Activated CD8-positive, alpha-beta T cell treated with anti-CD3 and anti-CD28 coated beads for 36 hours (primary cell): ENCODE data around the gene KCTD11. TPM values are rescaled to one million over a fixed set of nuclear protein-coding genes. Genes with fewer than 3 reads are reported as not detected.

ENCODE experiments used
- ATAC-seq: fragments of 200-7000 bp; cut with Tn5 transposase; one replicate; pipeline ENCODE4 v1.10.0; 2021; ENCODE audit warnings: mild to moderate bottlenecking, moderate library complexity
- CTCF ChIA-PET: fragments of 350-600 bp; sonication (Branson Sonifier 250); formaldehyde crosslinking; loops from one replicate; lab custom pipeline; 2021; ENCODE audit warnings: antibody characterized with exemption; lab: Charles Lee
- POLR2A ChIA-PET: fragments of 350-600 bp; sonication (Branson Sonifier 250); formaldehyde crosslinking; loops from one replicate; lab custom pipeline; 2021; ENCODE audit warnings: antibody characterized with exemption; lab: Charles Lee
- DNase-seq: peaks from one replicate; pipeline ENCODE4 v3.0.0-alpha.2; 2020
- H3K27ac Mint-ChIP-seq: one replicate; pipeline ENCODE4 v1.8.0; 2021; ENCODE audit warnings: mild to moderate bottlenecking, mixed read lengths
- H3K27me3 Mint-ChIP-seq: one replicate; pipeline ENCODE4 v1.8.0; 2021; ENCODE audit warnings: mixed read lengths
- H3K36me3 Mint-ChIP-seq: one replicate; pipeline ENCODE4 v1.8.0; 2021; ENCODE audit warnings: low read depth, mixed read lengths
- H3K4me1 Mint-ChIP-seq: one replicate; pipeline ENCODE4 v1.8.0; 2021; ENCODE audit warnings: low read depth, mixed read lengths
- H3K4me3 Mint-ChIP-seq: one replicate; pipeline ENCODE4 v1.8.0; 2021; ENCODE audit warnings: mild to moderate bottlenecking, moderate library complexity, mixed read lengths
- H3K9me3 Mint-ChIP-seq: one replicate; pipeline ENCODE4 v1.8.0; 2021; ENCODE audit warnings: mixed read lengths
- intact Hi-C: fragments of 100-400 bp; cut with micrococcal nuclease; formaldehyde crosslinking; loops from one replicate; pipeline ENCODE4 v1.10.0; 2022
- total RNA-seq, 2 experiments: library from RNA; stranded (reverse); gene quantifications; one replicate each; pipeline ENCODE4 v1.2.3, GENCODE V29; 2021
- TF ChIP-seq, protein P1 (sequence below): fragments of 200-600 bp; IDR thresholded peaks from one replicate; pipeline ENCODE4 v1.8.0; 2022; ENCODE audit warnings: antibody characterized with exemption, mild to moderate bottlenecking

The KCTD11 gene
- total RNA-seq, 2 experiments from 2014 or later: 11.0 to 11.2 TPM

DNA sequence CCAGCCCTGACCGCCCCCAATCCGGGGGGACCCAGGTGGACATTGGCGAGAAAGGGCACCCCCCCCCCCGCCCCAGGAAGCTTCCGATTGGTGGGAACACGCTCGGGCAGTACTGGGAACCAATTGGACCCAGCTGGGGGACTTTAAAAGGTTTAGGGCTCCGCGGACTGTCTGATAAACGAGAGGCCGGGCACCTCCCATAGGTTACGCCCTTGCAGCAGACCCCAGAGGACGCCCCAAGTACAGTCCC, 51.7 kb downstream of the KCTD11 start:
- TF ChIP-seq, protein P1, sequence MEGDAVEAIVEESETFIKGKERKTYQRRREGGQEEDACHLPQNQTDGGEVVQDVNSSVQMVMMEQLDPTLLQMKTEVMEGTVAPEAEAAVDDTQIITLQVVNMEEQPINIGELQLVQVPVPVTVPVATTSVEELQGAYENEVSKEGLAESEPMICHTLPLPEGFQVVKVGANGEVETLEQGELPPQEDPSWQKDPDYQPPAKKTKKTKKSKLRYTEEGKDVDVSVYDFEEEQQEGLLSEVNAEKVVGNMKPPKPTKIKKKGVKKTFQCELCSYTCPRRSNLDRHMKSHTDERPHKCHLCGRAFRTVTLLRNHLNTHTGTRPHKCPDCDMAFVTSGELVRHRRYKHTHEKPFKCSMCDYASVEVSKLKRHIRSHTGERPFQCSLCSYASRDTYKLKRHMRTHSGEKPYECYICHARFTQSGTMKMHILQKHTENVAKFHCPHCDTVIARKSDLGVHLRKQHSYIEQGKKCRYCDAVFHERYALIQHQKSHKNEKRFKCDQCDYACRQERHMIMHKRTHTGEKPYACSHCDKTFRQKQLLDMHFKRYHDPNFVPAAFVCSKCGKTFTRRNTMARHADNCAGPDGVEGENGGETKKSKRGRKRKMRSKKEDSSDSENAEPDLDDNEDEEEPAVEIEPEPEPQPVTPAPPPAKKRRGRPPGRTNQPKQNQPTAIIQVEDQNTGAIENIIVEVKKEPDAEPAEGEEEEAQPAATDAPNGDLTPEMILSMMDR: no peak

DNA sequence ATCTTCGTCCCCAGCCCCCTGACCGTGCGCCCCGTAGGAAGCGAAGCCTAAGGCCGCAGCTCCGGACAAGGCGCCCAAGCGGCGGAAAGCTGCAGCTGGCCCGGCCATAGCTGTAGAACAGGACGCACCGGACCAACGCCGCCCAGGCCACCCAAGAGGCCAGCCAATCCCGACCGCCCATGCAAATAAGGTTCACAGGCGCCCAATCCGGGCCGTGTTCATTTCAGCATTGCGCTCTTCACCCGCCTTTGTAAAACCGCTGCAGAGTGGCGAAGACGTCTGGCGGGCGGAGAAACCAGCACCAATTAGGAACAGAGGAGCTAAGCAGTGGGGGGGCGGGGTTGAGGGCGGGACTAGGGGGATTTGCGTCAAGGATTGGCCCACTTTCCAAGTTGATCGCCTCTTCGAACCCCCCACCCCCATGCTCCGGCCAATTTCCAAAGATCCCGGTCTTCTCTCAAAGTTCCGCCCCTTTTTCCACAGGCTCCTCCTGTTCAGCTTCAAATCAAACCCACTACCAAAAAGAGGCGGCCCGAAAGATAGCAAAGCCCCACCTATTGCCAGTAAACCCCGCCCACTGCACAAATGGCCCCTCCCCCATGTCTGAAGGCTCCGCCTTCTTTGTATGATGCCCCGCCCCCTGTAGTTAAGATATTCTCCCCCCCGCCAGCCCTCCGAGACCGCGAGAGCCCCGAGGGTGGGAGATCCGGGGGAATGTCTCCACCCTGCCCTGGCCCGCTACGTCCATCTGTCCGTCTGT, 52.2 kb downstream of the KCTD11 start, which contains the start of gene TMEM256:
Gene TMEM256 (minus strand): TSS at position 121 of the 760 bp plus-strand sequence. CDS start 13 bp downstream, at position 108.
- Mint-ChIP-seq H3K4me3 (peak within 1 kb of the TSS; percentile 95), H3K36me3 (peaks cover 3% of the 10 kb centered on the region), H3K4me1 (peaks cover 14% of the 10 kb centered on the region), H3K27ac (peak within 1 kb of the TSS; percentile 98), H3K27me3 (peaks cover 2% of the 10 kb centered on the region), H3K9me3 (no peaks in the 10 kb centered on the region)
- peak; percentile 90 for ATAC-seq
- POLR2A ChIA-PET: interaction anchor here (0.6 to 2.7 kb wide), 12 partner anchors 10 to 357 kb away, joined by 3 to 10 read pairs (median 4); partner anchors contain the start of genes NEURL4, PLSCR3 and TMEM95
- TF ChIP-seq, protein P1: no peak
- intact Hi-C loops: loop anchor here (1.0 kb wide), 1 partner anchor 31 kb away; the partner anchor contains the start of gene TMEM102
- CTCF ChIA-PET: interaction anchor here (0.7 to 4.1 kb wide), 5 partner anchors 10 to 157 kb away, joined by 3 to 27 read pairs (median 7); partner anchors contain the start of genes PLSCR3, SENP3 and TMEM102
- DNase-seq: peak; percentile 99

More for the DNA sequence above, 51.7 kb downstream of the KCTD11 start:
- ChIA-PET CTCF (interaction anchor here (0.8 to 4.1 kb wide), 5 partner anchors 9 to 211 kb away, joined by 3 to 27 read pairs (median 7); partner anchors contain the start of genes FXR2, NEURL4, PLSCR3 and SENP3), POLR2A (interaction anchor here (0.6 to 2.7 kb wide), 13 partner anchors 8 to 357 kb away, joined by 3 to 10 read pairs (median 3); partner anchors contain the start of genes NEURL4, PLSCR3 and TMEM95)
- Mint-ChIP-seq H3K27ac (peak overlapping the region; percentile 98), H3K36me3 (peaks cover 3% of the 10 kb centered on the region), H3K4me3 (peak overlapping the region; percentile 95), H3K27me3 (peaks cover 2% of the 10 kb centered on the region), H3K9me3 (no peaks in the 10 kb centered on the region), H3K4me1 (peaks cover 11% of the 10 kb centered on the region)
- intact Hi-C loops: no loop called here
- ATAC-seq (no peak), DNase-seq (no peak)

Other genes with a start within 250 kb of the KCTD11 start
- not detected for gene ASGR2, start 237.3 kb upstream of the KCTD11 start, total RNA-seq
- gene ASGR1, start 172.8 kb upstream of the KCTD11 start, total RNA-seq: 1 to 10 TPM; 2.6 to 3.9 TPM
- 1 to 10 TPM; 9.5 to 9.7 TPM for gene DLG4, start 132.3 kb upstream of the KCTD11 start, total RNA-seq
- gene ACADVL, start 132.2 kb upstream of the KCTD11 start, total RNA-seq: 100 to 1,000 TPM; 288 to 291 TPM
- gene DVL2, start 117.6 kb upstream of the KCTD11 start, total RNA-seq: 10 to 100 TPM; 50.0 to 53.6 TPM
- 10 to 100 TPM; 17.8 to 24.4 TPM for gene PHF23, start 112.7 kb upstream of the KCTD11 start, total RNA-seq
- 100 to 1,000 TPM; 104 to 118 TPM for gene GABARAP, start 109.7 kb upstream of the KCTD11 start, total RNA-seq
- 100 to 1,000 TPM; 159 to 160 TPM for gene CTDNEP1, start 100.4 kb upstream of the KCTD11 start, total RNA-seq
- gene ELP5, start 99.9 kb upstream of the KCTD11 start, total RNA-seq: 10 to 100 TPM; 80.2 to 85.4 TPM
- gene CLDN7, start 89.7 kb upstream of the KCTD11 start, total RNA-seq: 1 to 10 TPM; 1.5 to 1.7 TPM
- gene SLC2A4, start 70.4 kb upstream of the KCTD11 start, total RNA-seq: under 1 TPM; 0.07 to 0.25 TPM
- gene YBX2, start 57.5 kb upstream of the KCTD11 start, total RNA-seq: under 1 TPM; 0.56 to 0.83 TPM
- gene EIF5A, start 44.5 kb upstream of the KCTD11 start, total RNA-seq: 1,000 to 10,000 TPM; 1,064 TPM
- gene GPS2, start 36.8 kb upstream of the KCTD11 start, total RNA-seq: 10 to 100 TPM; 31.8 to 36.8 TPM
- gene NEURL4, start 22.8 kb upstream of the KCTD11 start, total RNA-seq: 10 to 100 TPM; 36.2 to 40.4 TPM
- gene ACAP1, start 15.6 kb upstream of the KCTD11 start, total RNA-seq: 100 to 1,000 TPM; 309 to 342 TPM
- gene TMEM95, start 3.0 kb downstream of the KCTD11 start, total RNA-seq: not detected
- gene TNK1, start 28.9 kb downstream of the KCTD11 start, total RNA-seq: 1 to 10 TPM; 6.8 to 6.9 TPM
- 10 to 100 TPM; 62.6 to 71.1 TPM for gene PLSCR3, start 42.4 kb downstream of the KCTD11 start, total RNA-seq
- gene TMEM256, start 51.9 kb downstream of the KCTD11 start, total RNA-seq: 10 to 100 TPM; 55.8 to 60.6 TPM
- gene NLGN2, start 55.7 kb downstream of the KCTD11 start, total RNA-seq: 10 to 100 TPM in 1 of 2 experiments, 1 to 10 TPM in 1; 9.4 to 10.9 TPM
- under 1 TPM in 1 of 2 experiments, not detected in 1; 0.36 TPM for gene SPEM1, start 68.2 kb downstream of the KCTD11 start, total RNA-seq
- not detected for gene SPEM2, start 73.5 kb downstream of the KCTD11 start, total RNA-seq
- not detected for gene SPEM3, start 76.7 kb downstream of the KCTD11 start, total RNA-seq
- gene TMEM102, start 83.3 kb downstream of the KCTD11 start, total RNA-seq: 10 to 100 TPM; 12.5 to 14.2 TPM
- 10 to 100 TPM; 16.5 to 16.6 TPM for gene FGF11, start 87.3 kb downstream of the KCTD11 start, total RNA-seq
- gene CHRNB1, start 92.9 kb downstream of the KCTD11 start, total RNA-seq: 10 to 100 TPM; 11.5 to 11.7 TPM
- gene ZBTB4, start 127.5 kb downstream of the KCTD11 start, total RNA-seq: 10 to 100 TPM; 24.3 to 24.6 TPM
- not detected for gene SLC35G6, start 129.3 kb downstream of the KCTD11 start, total RNA-seq
- 100 to 1,000 TPM; 219 to 223 TPM for gene POLR2A, start 132.2 kb downstream of the KCTD11 start, total RNA-seq
- gene TNFSF12, start 196.9 kb downstream of the KCTD11 start, total RNA-seq: 10 to 100 TPM; 11.8 to 13.8 TPM
- 1 to 10 TPM; 4.0 to 6.9 TPM for gene TNFSF13, start 206.6 kb downstream of the KCTD11 start, total RNA-seq
- gene SENP3, start 209.8 kb downstream of the KCTD11 start, total RNA-seq: 10 to 100 TPM; 60.2 to 63.2 TPM
- gene CD68, start 227.5 kb downstream of the KCTD11 start, total RNA-seq: 10 to 100 TPM; 11.4 to 12.9 TPM
- gene MPDU1, start 231.7 kb downstream of the KCTD11 start, total RNA-seq: 10 to 100 TPM; 50.9 to 51.4 TPM
- under 1 TPM in 1 of 2 experiments, not detected in 1; 0.25 TPM for gene SOX15, start 237.9 kb downstream of the KCTD11 start, total RNA-seq